Thoracic aorta (tissue), 2 donors: Measurements from ENCODE around the gene TAX1BP1. TPM values are rescaled to one million over a fixed set of nuclear protein-coding genes. Genes with fewer than 3 reads are reported as not detected.
A peak's percentile ranks its signal among the peaks of the same experiment; 100 is the strongest.

ENCODE experiments used
- ATAC-seq: fragments of 150-250 bp; one replicate; pipeline ENCODE4 v1.8.0; 2017; ENCODE audit warnings: low read depth; ENCODE audit not compliant: insufficient number of reproducible peaks, low FRiP score
- DNase-seq: peaks from one replicate; pipeline ENCODE4 v3.0.0-alpha.2; 2020; ENCODE audit warnings: low spot score
- H3K27ac ChIP-seq, 2 donors: fragments of 200-600 bp; sonication (generic); 1 replicate in 1 of 2; 2 replicates in 1 of 2; pipeline ENCODE4 v1.5.1; 2016; ENCODE audit warnings: mild to moderate bottlenecking in 2 of 2, moderate library complexity in 2 of 2
- H3K27me3 ChIP-seq: fragments of 200-600 bp; sonication (generic); replicated peaks from 2 replicates; pipeline ENCODE4 v1.6.0; 2016; ENCODE audit warnings: mild to moderate bottlenecking; ENCODE audit not compliant: insufficient read depth
- H3K36me3 ChIP-seq: fragments of 200-600 bp; sonication (generic); one replicate; pipeline ENCODE4 v1.5.1; 2016
- H3K4me1 ChIP-seq, 2 donors: fragments of 200-600 bp; sonication (generic); 1 replicate in 1 of 2; 2 replicates in 1 of 2; pipeline versions ENCODE4 v1.5.1 to v1.6.0; 2016; ENCODE audit warnings: low read depth in 2 of 2, mild to moderate bottlenecking in 1 of 2; ENCODE audit not compliant: control insufficient read depth in 1 of 2
- H3K4me3 ChIP-seq: fragments of 200-600 bp; sonication (generic); 2 replicates; pipeline ENCODE4 v1.5.1; 2016; ENCODE audit warnings: mild to moderate bottlenecking
- H3K9me3 ChIP-seq: fragments of 200-600 bp; sonication (generic); 2 replicates; pipeline ENCODE4 v1.5.1; 2016
- total RNA-seq, 2 donors: library from RNA; depleted of rRNA; stranded (reverse); fragments of >200 nt; gene quantifications; one replicate each; pipeline versions ENCODE4 v1.1.0 to v1.2.3, GENCODE V29; 2016
- TF ChIP-seq, protein P1 (sequence below): fragments of 200-600 bp; sonication (generic); IDR thresholded peaks from one replicate; pipeline ENCODE4 v1.5.1; 2019; ENCODE audit warnings: antibody characterized with exemption

The TAX1BP1 gene
- total RNA-seq, 2 donors from 2014 or later, result 91.4 to 120 TPM

DNA sequence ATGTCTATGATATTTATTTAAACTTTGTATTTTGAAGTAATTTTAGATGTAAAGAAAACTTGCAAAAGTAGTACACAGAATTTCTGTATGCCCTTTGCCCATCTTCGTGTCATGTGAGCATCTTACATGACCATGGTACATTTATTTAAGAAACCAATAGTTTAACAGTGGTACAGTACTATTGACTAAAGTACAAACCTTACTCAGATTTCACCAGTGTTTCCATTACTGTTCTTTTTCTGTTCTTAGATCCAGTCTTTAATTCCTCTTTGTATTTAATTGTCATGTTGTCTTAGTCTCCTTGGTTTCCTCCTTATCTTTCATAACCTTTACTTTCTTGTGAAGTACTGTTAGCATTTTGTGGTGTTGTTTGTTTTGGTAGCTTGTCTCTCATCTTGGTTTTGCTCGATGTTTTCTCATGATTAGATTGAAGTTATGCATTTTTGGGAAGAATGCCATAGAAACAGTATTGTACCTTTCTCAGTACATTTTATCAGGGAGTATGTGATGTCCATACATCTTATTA lies 24.1 kb downstream of the TAX1BP1 start:
- ATAC-seq, result no peak
- Histone ChIP-seq H3K4me3 (no peak overlapping the region), H3K9me3 (no peaks in the 10 kb centered on the region), H3K27me3 (no peaks in the 10 kb centered on the region), H3K4me1 (peaks cover 9 to 20% of the 10 kb centered on the region in 2 donors), H3K36me3 (peaks cover 3% of the 10 kb centered on the region), H3K27ac (no peak overlapping the region)
- no peak for DNase-seq
- TF ChIP-seq, protein P1, sequence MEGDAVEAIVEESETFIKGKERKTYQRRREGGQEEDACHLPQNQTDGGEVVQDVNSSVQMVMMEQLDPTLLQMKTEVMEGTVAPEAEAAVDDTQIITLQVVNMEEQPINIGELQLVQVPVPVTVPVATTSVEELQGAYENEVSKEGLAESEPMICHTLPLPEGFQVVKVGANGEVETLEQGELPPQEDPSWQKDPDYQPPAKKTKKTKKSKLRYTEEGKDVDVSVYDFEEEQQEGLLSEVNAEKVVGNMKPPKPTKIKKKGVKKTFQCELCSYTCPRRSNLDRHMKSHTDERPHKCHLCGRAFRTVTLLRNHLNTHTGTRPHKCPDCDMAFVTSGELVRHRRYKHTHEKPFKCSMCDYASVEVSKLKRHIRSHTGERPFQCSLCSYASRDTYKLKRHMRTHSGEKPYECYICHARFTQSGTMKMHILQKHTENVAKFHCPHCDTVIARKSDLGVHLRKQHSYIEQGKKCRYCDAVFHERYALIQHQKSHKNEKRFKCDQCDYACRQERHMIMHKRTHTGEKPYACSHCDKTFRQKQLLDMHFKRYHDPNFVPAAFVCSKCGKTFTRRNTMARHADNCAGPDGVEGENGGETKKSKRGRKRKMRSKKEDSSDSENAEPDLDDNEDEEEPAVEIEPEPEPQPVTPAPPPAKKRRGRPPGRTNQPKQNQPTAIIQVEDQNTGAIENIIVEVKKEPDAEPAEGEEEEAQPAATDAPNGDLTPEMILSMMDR, result no peak

DNA sequence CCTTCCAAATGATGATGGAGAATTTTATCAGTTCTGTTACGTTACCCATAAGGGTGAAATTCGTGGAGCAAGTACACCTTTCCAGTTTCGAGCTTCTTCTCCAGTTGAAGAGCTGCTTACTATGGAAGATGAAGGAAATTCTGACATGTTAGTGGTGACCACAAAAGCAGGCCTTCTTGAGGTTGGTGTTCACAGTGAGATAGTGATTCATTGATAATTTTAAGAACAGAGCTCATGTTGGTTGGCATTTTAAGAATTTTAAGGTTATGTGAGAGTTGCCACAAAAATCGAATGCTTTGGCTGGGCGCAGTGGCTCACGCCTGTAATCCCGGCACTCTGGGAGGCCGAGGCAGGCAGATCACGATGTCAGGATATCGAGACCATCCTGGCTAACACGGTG lies 25.9 kb downstream of the TAX1BP1 start:
- Histone ChIP-seq H3K36me3 (peaks cover 3% of the 10 kb centered on the region), H3K4me1 (peaks cover 9 to 20% of the 10 kb centered on the region in 2 donors), H3K27me3 (no peaks in the 10 kb centered on the region), H3K9me3 (no peaks in the 10 kb centered on the region), H3K4me3 (no peak overlapping the region), H3K27ac (no peak overlapping the region)
- DNase-seq (no peak), ATAC-seq (no peak)
- TF ChIP-seq, protein P1, result no peak

- H3K27me3 ChIP-seq, result no peaks in the 10 kb centered on the region
- TF ChIP-seq, protein P1, result no peak
- no peak for DNase-seq
- peaks cover 4 to 20% of the 10 kb centered on the region in 2 donors for H3K4me1 ChIP-seq
- no peak for ATAC-seq
- H3K36me3 ChIP-seq, result peaks cover 5% of the 10 kb centered on the region
- H3K9me3 ChIP-seq, result no peaks in the 10 kb centered on the region
- H3K27ac ChIP-seq, result no peak overlapping the region
- no peak overlapping the region for H3K4me3 ChIP-seq
Measured at GRCh38 chr7:27767374-27767773, 27.4 kb downstream of the TAX1BP1 start.

DNA sequence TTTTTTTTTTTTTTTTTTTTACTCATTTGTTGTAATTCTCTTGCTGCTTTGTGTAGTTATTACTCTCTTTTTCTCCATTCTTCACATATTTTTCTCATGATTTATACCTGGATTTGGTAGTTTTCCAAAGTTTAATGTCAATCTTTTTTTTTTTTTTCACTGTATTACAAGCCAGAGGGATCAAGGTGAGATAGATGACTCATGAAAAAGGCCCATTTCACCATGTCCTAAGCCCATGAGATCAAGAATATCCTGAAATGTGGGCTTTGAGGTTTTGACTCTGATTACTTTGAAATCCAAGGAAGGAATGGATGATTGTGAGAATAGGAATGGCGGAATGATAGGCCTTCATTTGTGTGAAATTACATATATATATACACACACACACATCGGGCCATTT lies 31.1 kb downstream of the TAX1BP1 start:
- DNase-seq (no peak), ATAC-seq (no peak)
- Histone ChIP-seq H3K4me3 (no peak overlapping the region), H3K36me3 (peaks cover 5% of the 10 kb centered on the region), H3K9me3 (no peaks in the 10 kb centered on the region), H3K4me1 (peaks cover 0 to 12% of the 10 kb centered on the region in 2 donors), H3K27ac (no peak overlapping the region), H3K27me3 (no peaks in the 10 kb centered on the region)
- TF ChIP-seq, protein P1, result no peak

DNA sequence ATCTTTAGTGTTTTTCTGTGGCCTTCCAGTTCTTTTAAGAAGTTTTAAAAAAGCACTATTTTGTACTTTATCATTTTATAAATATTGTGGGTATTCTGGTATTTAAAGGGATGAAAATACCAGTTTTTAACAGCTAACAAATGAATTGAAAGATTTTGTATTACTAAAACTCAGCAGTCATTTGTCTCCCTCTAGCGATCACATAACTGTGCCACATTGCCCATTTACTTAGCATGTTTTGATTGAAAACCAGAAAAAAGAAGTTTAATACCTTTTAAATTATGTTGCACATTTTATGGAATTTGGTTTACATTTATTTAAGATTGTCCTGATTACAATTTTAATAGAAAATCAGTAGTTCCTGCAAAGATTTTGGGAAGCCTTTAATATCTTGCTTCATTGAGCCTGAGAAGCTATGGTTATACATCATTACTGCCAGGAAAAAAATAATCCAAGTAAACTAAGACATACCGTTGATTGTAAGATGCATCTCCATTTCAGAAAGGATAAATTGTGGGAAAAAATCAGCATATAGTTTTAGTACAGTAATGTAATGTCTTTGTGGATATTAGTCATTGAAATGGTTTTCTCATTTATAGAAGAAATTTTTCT lies 34.9 kb downstream of the TAX1BP1 start:
- DNase-seq (no peak), ATAC-seq (no peak)
- H3K27me3 ChIP-seq, result no peaks in the 10 kb centered on the region
- peaks cover 5% of the 10 kb centered on the region for H3K36me3 ChIP-seq
- H3K27ac ChIP-seq, result no peak overlapping the region
- TF ChIP-seq, protein P1, result peak; percentile 51
- H3K4me1 ChIP-seq, result no peaks in the 10 kb centered on the region
- H3K4me3 ChIP-seq, result no peak overlapping the region
- no peaks in the 10 kb centered on the region for H3K9me3 ChIP-seq
